ENCODE data around the gene SEC22C. TPM values are rescaled to one million over a fixed set of nuclear protein-coding genes. Genes with fewer than 3 reads are reported as not detected.

SEC22C gene
- total and polyA plus RNA-seq, 2 of the 13 experiments (the other 11 are each of a cell fraction or from before 2014, with no cell fraction given) = 20.0 to 40.0 TPM

- TF ChIP-seq, protein P1, sequence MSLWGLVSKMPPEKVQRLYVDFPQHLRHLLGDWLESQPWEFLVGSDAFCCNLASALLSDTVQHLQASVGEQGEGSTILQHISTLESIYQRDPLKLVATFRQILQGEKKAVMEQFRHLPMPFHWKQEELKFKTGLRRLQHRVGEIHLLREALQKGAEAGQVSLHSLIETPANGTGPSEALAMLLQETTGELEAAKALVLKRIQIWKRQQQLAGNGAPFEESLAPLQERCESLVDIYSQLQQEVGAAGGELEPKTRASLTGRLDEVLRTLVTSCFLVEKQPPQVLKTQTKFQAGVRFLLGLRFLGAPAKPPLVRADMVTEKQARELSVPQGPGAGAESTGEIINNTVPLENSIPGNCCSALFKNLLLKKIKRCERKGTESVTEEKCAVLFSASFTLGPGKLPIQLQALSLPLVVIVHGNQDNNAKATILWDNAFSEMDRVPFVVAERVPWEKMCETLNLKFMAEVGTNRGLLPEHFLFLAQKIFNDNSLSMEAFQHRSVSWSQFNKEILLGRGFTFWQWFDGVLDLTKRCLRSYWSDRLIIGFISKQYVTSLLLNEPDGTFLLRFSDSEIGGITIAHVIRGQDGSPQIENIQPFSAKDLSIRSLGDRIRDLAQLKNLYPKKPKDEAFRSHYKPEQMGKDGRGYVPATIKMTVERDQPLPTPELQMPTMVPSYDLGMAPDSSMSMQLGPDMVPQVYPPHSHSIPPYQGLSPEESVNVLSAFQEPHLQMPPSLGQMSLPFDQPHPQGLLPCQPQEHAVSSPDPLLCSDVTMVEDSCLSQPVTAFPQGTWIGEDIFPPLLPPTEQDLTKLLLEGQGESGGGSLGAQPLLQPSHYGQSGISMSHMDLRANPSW (CRISPR knock-in tag; IDR thresholded peaks at IDR 0.05; ENCODE audit: borderline replicate concordance) = no peak
- TF ChIP-seq AKAP8 (CRISPR knock-in tag; IDR thresholded peaks at IDR 0.05) (no peak), PAXIP1 (CRISPR knock-in tag; conservative IDR thresholded peaks at IDR 0.05) (no peak), NFE2L2 (IDR thresholded peaks at IDR 0.05; ENCODE audit: low read length) (no peak), LCORL (IDR thresholded peaks at IDR 0.05) (no peak), LCORL (CRISPR knock-in tag; IDR thresholded peaks at IDR 0.05) (no peak)
Measured at GRCh38 chr3:42508562-42508961, 73.2 kb downstream of the SEC22C start (continued).

GRCh38 chr3:42507761-42508335 lies 73.9 kb downstream of the SEC22C start:
- intact Hi-C loops (cut with micrococcal nuclease; ENCODE audit: unreplicated experiment) = no loop called here
- TF ChIP-seq, protein P2, sequence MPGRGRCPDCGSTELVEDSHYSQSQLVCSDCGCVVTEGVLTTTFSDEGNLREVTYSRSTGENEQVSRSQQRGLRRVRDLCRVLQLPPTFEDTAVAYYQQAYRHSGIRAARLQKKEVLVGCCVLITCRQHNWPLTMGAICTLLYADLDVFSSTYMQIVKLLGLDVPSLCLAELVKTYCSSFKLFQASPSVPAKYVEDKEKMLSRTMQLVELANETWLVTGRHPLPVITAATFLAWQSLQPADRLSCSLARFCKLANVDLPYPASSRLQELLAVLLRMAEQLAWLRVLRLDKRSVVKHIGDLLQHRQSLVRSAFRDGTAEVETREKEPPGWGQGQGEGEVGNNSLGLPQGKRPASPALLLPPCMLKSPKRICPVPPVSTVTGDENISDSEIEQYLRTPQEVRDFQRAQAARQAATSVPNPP (CRISPR knock-in tag; IDR thresholded peaks at IDR 0.05) = no peak
- no peak for TF ChIP-seq KDM6A (CRISPR knock-in tag; IDR thresholded peaks at IDR 0.05; ENCODE audit: low read depth)
- TF ChIP-seq BORCS8-MEF2B (CRISPR knock-in tag; IDR thresholded peaks at IDR 0.05) = no peak
- TF ChIP-seq BRD4 (CRISPR knock-in tag; IDR thresholded peaks at IDR 0.05) = no peak
- no peak for TF ChIP-seq ZNF432 (CRISPR knock-in tag; IDR thresholded peaks at IDR 0.05; ENCODE audit: borderline replicate concordance)
- TF ChIP-seq, protein P3, sequence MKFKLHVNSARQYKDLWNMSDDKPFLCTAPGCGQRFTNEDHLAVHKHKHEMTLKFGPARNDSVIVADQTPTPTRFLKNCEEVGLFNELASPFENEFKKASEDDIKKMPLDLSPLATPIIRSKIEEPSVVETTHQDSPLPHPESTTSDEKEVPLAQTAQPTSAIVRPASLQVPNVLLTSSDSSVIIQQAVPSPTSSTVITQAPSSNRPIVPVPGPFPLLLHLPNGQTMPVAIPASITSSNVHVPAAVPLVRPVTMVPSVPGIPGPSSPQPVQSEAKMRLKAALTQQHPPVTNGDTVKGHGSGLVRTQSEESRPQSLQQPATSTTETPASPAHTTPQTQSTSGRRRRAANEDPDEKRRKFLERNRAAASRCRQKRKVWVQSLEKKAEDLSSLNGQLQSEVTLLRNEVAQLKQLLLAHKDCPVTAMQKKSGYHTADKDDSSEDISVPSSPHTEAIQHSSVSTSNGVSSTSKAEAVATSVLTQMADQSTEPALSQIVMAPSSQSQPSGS (CRISPR knock-in tag; IDR thresholded peaks at IDR 0.05) = no peak
- no peak for TF ChIP-seq SETDB1 (CRISPR knock-in tag; IDR thresholded peaks at IDR 0.05; ENCODE audit: borderline replicate concordance)
- no peak for TF ChIP-seq ZNF510 (CRISPR knock-in tag; IDR thresholded peaks at IDR 0.05; ENCODE audit: low read depth)
- no peak for TF ChIP-seq MXI1 (IDR thresholded peaks at IDR 0.05; ENCODE audit: borderline replicate concordance, low read depth, low read length)
- no peak for TF ChIP-seq RFX1 (IDR thresholded peaks at IDR 0.05)

More at GRCh38 chr3:42507761-42508335, 73.9 kb downstream of the SEC22C start:
- no peak overlapping the region for H3K4me3 ChIP-seq (replicated peaks in 1 of 3; ENCODE audit: insufficient read depth in 1 of 3, low read depth in 2 of 3, low read length in 3 of 3)
- DNase-seq (ENCODE audit: low spot score) (no peak), ATAC-seq (no peak), FAIRE-seq (no peak)
- no peaks in the 10 kb centered on the region for H4K20me1 ChIP-seq (ENCODE audit: insufficient read depth, low read length)
- H3K27me3 ChIP-seq (ENCODE audit: control insufficient read depth in 1 of 2, insufficient read depth in 2 of 2, low read length in 2 of 2) = peaks cover 0 to 18% of the 10 kb centered on the region in 2 experiments; a peak in 4 of 5 replicates
- 47% methylated on average over 5 of the region's 6 CpGs for WGBS (ENCODE audit: low lambda C conversion rate)
- no peaks in the 10 kb centered on the region for H3K79me2 ChIP-seq (ENCODE audit: insufficient read depth, low read length)
- no peaks in the 10 kb centered on the region for H3K9me3 ChIP-seq (ENCODE audit: low read length)
- POLR2A ChIA-PET = no interaction called here
- no peaks in the 10 kb centered on the region for H3K36me3 ChIP-seq (replicated peaks in 1 of 2; ENCODE audit: control insufficient read depth in 1 of 2, insufficient read depth in 2 of 2, low read length in 2 of 2)
- no peak overlapping the region for H3K4me2 ChIP-seq (ENCODE audit: low read depth, low read length)
- in situ Hi-C loops (cut with HindIII; ENCODE audit: extremely low pct_ligation_motif_present, low pct_unique_long_range_greater_than_20kb) = no loop called here
- H3K27ac ChIP-seq (ENCODE audit: extremely low read length, insufficient read depth, low read length) = no peak overlapping the region
- no peak overlapping the region for H3K9ac ChIP-seq (ENCODE audit: insufficient read depth, low read depth, low read length)
- CTCF ChIA-PET (ENCODE audit: low intra/inter-chr PET ratio, low total read pairs) = no interaction called here
- peaks cover 18% of the 10 kb centered on the region for H3K4me1 ChIP-seq (ENCODE audit: insufficient read depth, low read length)
- BruUV-seq (replicated peaks) = no TSS peak
- H2AFZ ChIP-seq (ENCODE audit: low read length) = no peak overlapping the region

All from HepG2 (cell line).